HEK293 (cell line): ENCODE data around the gene WNT7A.
"Not testable (repeated sequence)": the region's sequence is repeated elsewhere in the genome, so short reads cannot be mapped to it uniquely, and the experiment has no call there.

Experiments used
- CTCF ChIA-PET: fragments of 350-600 bp; formaldehyde crosslinking; extraction: SDS; loops from one replicate; lab custom pipeline; 2021; ENCODE audit warnings: antibody characterized with exemption; lab: Yijun Ruan, JAX
- POLR2A ChIA-PET: fragments of 300-600 bp; formaldehyde crosslinking; extraction: SDS; loops from one replicate; lab custom pipeline; 2020; ENCODE audit warnings: antibody characterized with exemption, inconsistent platforms; lab: Yijun Ruan, JAX
- H3K27ac ChIP-seq: fragments of 200-500 bp; sonication (Bioruptor generic); 2 replicates; pipeline ENCODE4 v1.5.1; 2014; ENCODE audit warnings: low read depth, low read length, control low read depth, inconsistent platforms; ENCODE audit errors: extremely low read depth
- H3K36me3 ChIP-seq, 2 experiments: fragments of 200-500 bp in 1 of 2; sonication (Bioruptor generic) in 1 of 2; 1 replicate in 1 of 2; 2 replicates in 1 of 2; pipeline ENCODE4 v1.5.1; 2014 to 2017; ENCODE audit warnings: inconsistent platforms in 2 of 2, low read length in 2 of 2; ENCODE audit not compliant: control insufficient read depth in 2 of 2, insufficient read depth in 1 of 2
- H3K4me1 ChIP-seq: fragments of 200-500 bp; sonication (Bioruptor generic); 2 replicates; pipeline ENCODE4 v1.5.1; 2014; ENCODE audit warnings: mild to moderate bottlenecking, low read length, inconsistent platforms; ENCODE audit not compliant: control insufficient read depth, insufficient read depth
- H3K4me3 ChIP-seq: 2 replicates; pipeline ENCODE4 v1.5.1; 2011; ENCODE audit warnings: low read depth, mild to moderate bottlenecking, control low read depth, low read length, moderate library complexity
- H3K9me3 ChIP-seq: fragments of 200-500 bp; sonication (Bioruptor generic); 2 replicates; pipeline ENCODE4 v1.5.1; 2014; ENCODE audit warnings: low read depth, low read length, inconsistent platforms; ENCODE audit not compliant: control insufficient read depth, insufficient read depth
- EGR2 ChIP-seq: fragments of 450-650 bp; formaldehyde crosslinking; IDR thresholded peaks from 2 replicates; pipeline ENCODE4 v1.5.1; 2016; ENCODE audit warnings: low read depth, missing biosample characterization, missing genetic modification characterization
- GLIS1 ChIP-seq: fragments of 450-650 bp; formaldehyde crosslinking; IDR thresholded peaks from 2 replicates; pipeline ENCODE4 v1.5.1; 2016; ENCODE audit warnings: missing biosample characterization, missing genetic modification characterization
- PATZ1 ChIP-seq: fragments of 450-650 bp; formaldehyde crosslinking; IDR thresholded peaks from 2 replicates; pipeline ENCODE4 v1.5.1; 2016; ENCODE audit warnings: missing biosample characterization, missing genetic modification characterization
- SP7 ChIP-seq: fragments of 450-650 bp; formaldehyde crosslinking; IDR thresholded peaks from 2 replicates; pipeline ENCODE4 v1.5.1; 2016; ENCODE audit warnings: missing biosample characterization, missing genetic modification characterization
- ZBTB17 ChIP-seq: fragments of 450-650 bp; formaldehyde crosslinking; IDR thresholded peaks from 2 replicates; pipeline ENCODE4 v1.5.1; 2016; ENCODE audit warnings: missing biosample characterization, missing genetic modification characterization
- ZBTB20 ChIP-seq: fragments of 450-650 bp; formaldehyde crosslinking; IDR thresholded peaks from 2 replicates; pipeline ENCODE4 v1.5.1; 2016; ENCODE audit warnings: missing biosample characterization, missing genetic modification characterization
- ZBTB48 ChIP-seq: fragments of 450-650 bp; formaldehyde crosslinking; IDR thresholded peaks from 2 replicates; pipeline ENCODE4 v1.5.1; 2016; ENCODE audit warnings: missing biosample characterization, missing genetic modification characterization
- ZBTB7A ChIP-seq: fragments of 450-650 bp; formaldehyde crosslinking; IDR thresholded peaks from 2 replicates; pipeline ENCODE4 v1.5.1; 2016; ENCODE audit warnings: low read depth, missing biosample characterization, missing genetic modification characterization
- ZFHX2 ChIP-seq: fragments of 450-650 bp; formaldehyde crosslinking; conservative IDR thresholded peaks from 2 replicates; pipeline ENCODE4 v1.5.1; 2016; ENCODE audit warnings: missing biosample characterization, missing genetic modification characterization
- ZNF146 ChIP-seq: fragments of 450-650 bp; formaldehyde crosslinking; IDR thresholded peaks from 2 replicates; pipeline ENCODE4 v1.5.1; 2016; ENCODE audit warnings: missing biosample characterization, missing genetic modification characterization
- ZNF335 ChIP-seq: fragments of 450-650 bp; formaldehyde crosslinking; conservative IDR thresholded peaks from 2 replicates; pipeline ENCODE4 v1.5.1; 2016; ENCODE audit warnings: missing biosample characterization, missing genetic modification characterization
- ZNF449 ChIP-seq: fragments of 450-650 bp; formaldehyde crosslinking; IDR thresholded peaks from 2 replicates; pipeline ENCODE4 v1.5.1; 2017; ENCODE audit warnings: missing biosample characterization, mild to moderate bottlenecking, missing genetic modification characterization, moderate library complexity
- ZNF510 ChIP-seq: fragments of 450-650 bp; formaldehyde crosslinking; IDR thresholded peaks from 2 replicates; pipeline ENCODE4 v1.5.1; 2018; ENCODE audit warnings: mild to moderate bottlenecking, missing genetic modification characterization, missing biosample characterization; ENCODE audit not compliant: insufficient replicate concordance
- ZNF629 ChIP-seq: fragments of 450-650 bp; formaldehyde crosslinking; IDR thresholded peaks from 2 replicates; pipeline ENCODE4 v1.5.1; 2017; ENCODE audit warnings: missing biosample characterization, missing genetic modification characterization
- TF ChIP-seq, protein P1 (sequence below): fragments of 450-650 bp; formaldehyde crosslinking; IDR thresholded peaks from 2 replicates; pipeline ENCODE4 v1.5.1; 2016; ENCODE audit warnings: missing biosample characterization, missing genetic modification characterization
- TF ChIP-seq, protein P2 (sequence below): fragments of 450-650 bp; formaldehyde crosslinking; IDR thresholded peaks from 2 replicates; pipeline ENCODE4 v1.5.1; 2016; ENCODE audit warnings: missing biosample characterization, missing genetic modification characterization

The WNT7A gene

GRCh38 chr3:13879946-13880810, at the start of gene WNT7A (continued):
- TF ChIP-seq PATZ1 (tag by site-specific recombination) (peak; percentile 90), ZBTB17 (peak; percentile 88), ZNF629 (tag by site-specific recombination) (0 out of 2 replicates have a peak, but pooled peaks have one; percentile 12), ZBTB7A (tag by site-specific recombination) (peak; percentile 34; the same call in 1 of the 2 replicates), EGR2 (tag by site-specific recombination) (peak; percentile 63), SP7 (tag by site-specific recombination) (peak; percentile 56; the same call in 1 of the 2 replicates), GLIS1 (tag by site-specific recombination) (peak; percentile 61), ZNF335 (tag by site-specific recombination) (peak; percentile 81), ZBTB48 (tag by site-specific recombination) (peak; percentile 64), ZBTB20 (tag by site-specific recombination) (peak; percentile 88), ZNF510 (tag by site-specific recombination) (no peak), ZNF449 (tag by site-specific recombination) (peak; percentile 62; the same call in 1 of the 2 replicates), ZFHX2 (tag by site-specific recombination) (peak; percentile 89)
- TF ChIP-seq, protein P1, sequence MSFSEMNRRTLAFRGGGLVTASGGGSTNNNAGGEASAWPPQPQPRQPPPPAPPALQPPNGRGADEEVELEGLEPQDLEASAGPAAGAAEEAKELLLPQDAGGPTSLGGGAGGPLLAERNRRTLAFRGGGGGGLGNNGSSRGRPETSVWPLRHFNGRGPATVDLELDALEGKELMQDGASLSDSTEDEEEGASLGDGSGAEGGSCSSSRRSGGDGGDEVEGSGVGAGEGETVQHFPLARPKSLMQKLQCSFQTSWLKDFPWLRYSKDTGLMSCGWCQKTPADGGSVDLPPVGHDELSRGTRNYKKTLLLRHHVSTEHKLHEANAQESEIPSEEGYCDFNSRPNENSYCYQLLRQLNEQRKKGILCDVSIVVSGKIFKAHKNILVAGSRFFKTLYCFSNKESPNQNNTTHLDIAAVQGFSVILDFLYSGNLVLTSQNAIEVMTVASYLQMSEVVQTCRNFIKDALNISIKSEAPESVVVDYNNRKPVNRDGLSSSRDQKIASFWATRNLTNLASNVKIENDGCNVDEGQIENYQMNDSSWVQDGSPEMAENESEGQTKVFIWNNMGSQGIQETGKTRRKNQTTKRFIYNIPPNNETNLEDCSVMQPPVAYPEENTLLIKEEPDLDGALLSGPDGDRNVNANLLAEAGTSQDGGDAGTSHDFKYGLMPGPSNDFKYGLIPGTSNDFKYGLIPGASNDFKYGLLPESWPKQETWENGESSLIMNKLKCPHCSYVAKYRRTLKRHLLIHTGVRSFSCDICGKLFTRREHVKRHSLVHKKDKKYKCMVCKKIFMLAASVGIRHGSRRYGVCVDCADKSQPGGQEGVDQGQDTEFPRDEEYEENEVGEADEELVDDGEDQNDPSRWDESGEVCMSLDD: peak; percentile 95
- TF ChIP-seq, protein P2, sequence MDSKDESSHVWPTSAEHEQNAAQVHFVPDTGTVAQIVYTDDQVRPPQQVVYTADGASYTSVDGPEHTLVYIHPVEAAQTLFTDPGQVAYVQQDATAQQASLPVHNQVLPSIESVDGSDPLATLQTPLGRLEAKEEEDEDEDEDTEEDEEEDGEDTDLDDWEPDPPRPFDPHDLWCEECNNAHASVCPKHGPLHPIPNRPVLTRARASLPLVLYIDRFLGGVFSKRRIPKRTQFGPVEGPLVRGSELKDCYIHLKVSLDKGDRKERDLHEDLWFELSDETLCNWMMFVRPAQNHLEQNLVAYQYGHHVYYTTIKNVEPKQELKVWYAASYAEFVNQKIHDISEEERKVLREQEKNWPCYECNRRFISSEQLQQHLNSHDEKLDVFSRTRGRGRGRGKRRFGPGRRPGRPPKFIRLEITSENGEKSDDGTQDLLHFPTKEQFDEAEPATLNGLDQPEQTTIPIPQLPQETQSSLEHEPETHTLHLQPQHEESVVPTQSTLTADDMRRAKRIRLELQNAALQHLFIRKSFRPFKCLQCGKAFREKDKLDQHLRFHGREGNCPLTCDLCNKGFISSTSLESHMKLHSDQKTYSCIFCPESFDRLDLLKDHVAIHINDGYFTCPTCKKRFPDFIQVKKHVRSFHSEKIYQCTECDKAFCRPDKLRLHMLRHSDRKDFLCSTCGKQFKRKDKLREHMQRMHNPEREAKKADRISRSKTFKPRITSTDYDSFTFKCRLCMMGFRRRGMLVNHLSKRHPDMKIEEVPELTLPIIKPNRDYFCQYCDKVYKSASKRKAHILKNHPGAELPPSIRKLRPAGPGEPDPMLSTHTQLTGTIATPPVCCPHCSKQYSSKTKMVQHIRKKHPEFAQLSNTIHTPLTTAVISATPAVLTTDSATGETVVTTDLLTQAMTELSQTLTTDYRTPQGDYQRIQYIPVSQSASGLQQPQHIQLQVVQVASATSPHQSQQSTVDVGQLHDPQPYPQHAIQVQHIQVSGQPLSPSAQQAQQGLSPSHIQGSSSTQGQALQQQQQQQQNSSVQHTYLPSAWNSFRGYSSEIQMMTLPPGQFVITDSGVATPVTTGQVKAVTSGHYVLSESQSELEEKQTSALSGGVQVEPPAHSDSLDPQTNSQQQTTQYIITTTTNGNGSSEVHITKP: peak; percentile 27; the same call in 1 of the 2 replicates

GRCh38 chr3:13928741-13929140, 48.9 kb upstream of the WNT7A start:
- H3K27ac ChIP-seq, H3K9me3 ChIP-seq, POLR2A ChIA-PET, H3K4me1 ChIP-seq, H3K4me3 ChIP-seq, CTCF ChIA-PET, H3K36me3 ChIP-seq: not testable (repeated sequence)
- TF ChIP-seq ZNF146 (tag by site-specific recombination): peak; percentile 87
- TF ChIP-seq, all 188 proteins: peak for 1; not testable (repeated sequence) for 187
